Ishikawa (cell line): Measurements from ENCODE around the gene CD226.

ENCODE experiments used
- CEBPB ChIP-seq: IDR thresholded peaks from 2 replicates; pipeline ENCODE4 v1.6.1; 2012
- CREB1 ChIP-seq: IDR thresholded peaks from 2 replicates; pipeline ENCODE4 v1.6.1; 2012; ENCODE audit warnings: low read depth
- EP300 ChIP-seq: IDR thresholded peaks from 2 replicates; pipeline ENCODE4 v1.6.1; 2012; ENCODE audit warnings: borderline replicate concordance
- FOXM1 ChIP-seq: IDR thresholded peaks from 2 replicates; pipeline ENCODE4 v1.6.1; 2012; ENCODE audit warnings: low read depth, borderline replicate concordance
- MAX ChIP-seq: IDR thresholded peaks from 2 replicates; pipeline ENCODE4 v1.6.1; 2012
- NFIC ChIP-seq: IDR thresholded peaks from 2 replicates; pipeline ENCODE4 v1.6.1; 2012
- RAD21 ChIP-seq: IDR thresholded peaks from 2 replicates; pipeline ENCODE4 v1.6.1; 2012; ENCODE audit warnings: low read depth
- REST ChIP-seq: IDR thresholded peaks from 2 replicates; pipeline ENCODE4 v1.6.1; 2012; ENCODE audit warnings: low read depth, mild to moderate bottlenecking
- TAF1 ChIP-seq: IDR thresholded peaks from 2 replicates; pipeline ENCODE4 v1.6.1; 2012; ENCODE audit warnings: low read depth, mild to moderate bottlenecking
- YY1 ChIP-seq: IDR thresholded peaks from 2 replicates; pipeline ENCODE4 v1.6.1; 2012; ENCODE audit warnings: low read depth

- TF ChIP-seq REST (no peak), TAF1 (no peak), CEBPB (no peak), YY1 (no peak), RAD21 (no peak), MAX (no peak), NFIC (no peak), FOXM1 (no peak), EP300 (no peak), CREB1 (no peak)
These were observed 109.7 kb downstream of the CD226 start for GRCh38 chr18:69838003-69838402.
